ENCODE data around the gene PITPNM2. TPM values are rescaled to one million over a fixed set of nuclear protein-coding genes. Genes with fewer than 3 reads are reported as not detected.

PITPNM2 gene
- polyA plus RNA-seq, 1 experiment, result 1.3 TPM

DNA sequence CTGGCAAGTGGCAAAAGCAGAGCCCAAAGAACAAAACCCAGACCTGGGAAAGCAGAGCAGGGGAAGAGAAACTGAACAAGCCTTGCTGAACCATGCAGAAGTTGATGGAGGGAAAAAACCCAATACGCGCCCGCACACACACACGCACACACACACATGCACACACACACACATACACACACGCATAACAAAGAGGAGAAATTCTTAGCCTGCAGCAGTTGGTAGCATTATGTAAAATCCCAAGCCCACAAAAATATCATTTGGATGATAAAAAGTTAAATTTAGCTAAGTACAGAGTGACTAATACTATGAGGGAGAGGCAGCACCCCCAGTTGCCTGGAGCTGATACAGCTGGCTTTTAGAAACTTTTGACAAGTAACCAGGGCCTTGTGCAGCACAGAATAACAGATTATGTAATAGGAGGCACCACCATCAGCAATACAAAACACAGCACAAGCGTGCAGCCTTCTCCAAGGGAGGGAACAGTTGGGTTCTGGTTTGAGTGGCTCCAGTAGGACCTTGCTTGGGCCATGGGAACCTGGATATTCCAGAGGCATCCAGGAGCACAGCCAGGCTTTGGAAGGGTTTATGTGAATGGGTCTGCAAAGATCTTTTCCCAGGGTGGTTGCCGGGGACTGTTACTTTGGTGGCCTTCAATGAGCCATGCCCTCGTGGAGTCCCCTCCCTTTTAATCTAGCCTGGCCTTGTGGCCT lies 35.3 kb downstream of the PITPNM2 start:
- POLR2A ChIA-PET, result interaction anchor here (0.7 to 1.5 kb wide), 5 partner anchors 11 to 73 kb away, joined by 3 to 7 read pairs (median 4); no protein-coding TSS in a partner anchor
- DNase-seq (ENCODE audit: low read depth, low spot score), result peak; percentile 90
- no peaks in the 10 kb centered on the region for H3K27me3 ChIP-seq (ENCODE audit: control insufficient read depth, insufficient read depth, low read length)
- peak overlapping the region; percentile 82 for H3K27ac ChIP-seq (ENCODE audit: low read depth, low read length)
- no peak overlapping the region for H3K4me3 ChIP-seq (ENCODE audit: low read depth, low read length)
- no peaks in the 10 kb centered on the region; the same call in 1 of the 2 replicates for H3K9me3 ChIP-seq (ENCODE audit: control insufficient read depth, insufficient read depth, low read length)
- TF ChIP-seq, protein P1, sequence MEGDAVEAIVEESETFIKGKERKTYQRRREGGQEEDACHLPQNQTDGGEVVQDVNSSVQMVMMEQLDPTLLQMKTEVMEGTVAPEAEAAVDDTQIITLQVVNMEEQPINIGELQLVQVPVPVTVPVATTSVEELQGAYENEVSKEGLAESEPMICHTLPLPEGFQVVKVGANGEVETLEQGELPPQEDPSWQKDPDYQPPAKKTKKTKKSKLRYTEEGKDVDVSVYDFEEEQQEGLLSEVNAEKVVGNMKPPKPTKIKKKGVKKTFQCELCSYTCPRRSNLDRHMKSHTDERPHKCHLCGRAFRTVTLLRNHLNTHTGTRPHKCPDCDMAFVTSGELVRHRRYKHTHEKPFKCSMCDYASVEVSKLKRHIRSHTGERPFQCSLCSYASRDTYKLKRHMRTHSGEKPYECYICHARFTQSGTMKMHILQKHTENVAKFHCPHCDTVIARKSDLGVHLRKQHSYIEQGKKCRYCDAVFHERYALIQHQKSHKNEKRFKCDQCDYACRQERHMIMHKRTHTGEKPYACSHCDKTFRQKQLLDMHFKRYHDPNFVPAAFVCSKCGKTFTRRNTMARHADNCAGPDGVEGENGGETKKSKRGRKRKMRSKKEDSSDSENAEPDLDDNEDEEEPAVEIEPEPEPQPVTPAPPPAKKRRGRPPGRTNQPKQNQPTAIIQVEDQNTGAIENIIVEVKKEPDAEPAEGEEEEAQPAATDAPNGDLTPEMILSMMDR (IDR thresholded peaks at IDR 0.05; ENCODE audit: low read depth, low read length), result no peak
- CTCF ChIA-PET, result interaction anchor here (2.4 kb wide), 1 partner anchor 73 kb away, joined by 9 read pairs; no protein-coding TSS in a partner anchor

DNA sequence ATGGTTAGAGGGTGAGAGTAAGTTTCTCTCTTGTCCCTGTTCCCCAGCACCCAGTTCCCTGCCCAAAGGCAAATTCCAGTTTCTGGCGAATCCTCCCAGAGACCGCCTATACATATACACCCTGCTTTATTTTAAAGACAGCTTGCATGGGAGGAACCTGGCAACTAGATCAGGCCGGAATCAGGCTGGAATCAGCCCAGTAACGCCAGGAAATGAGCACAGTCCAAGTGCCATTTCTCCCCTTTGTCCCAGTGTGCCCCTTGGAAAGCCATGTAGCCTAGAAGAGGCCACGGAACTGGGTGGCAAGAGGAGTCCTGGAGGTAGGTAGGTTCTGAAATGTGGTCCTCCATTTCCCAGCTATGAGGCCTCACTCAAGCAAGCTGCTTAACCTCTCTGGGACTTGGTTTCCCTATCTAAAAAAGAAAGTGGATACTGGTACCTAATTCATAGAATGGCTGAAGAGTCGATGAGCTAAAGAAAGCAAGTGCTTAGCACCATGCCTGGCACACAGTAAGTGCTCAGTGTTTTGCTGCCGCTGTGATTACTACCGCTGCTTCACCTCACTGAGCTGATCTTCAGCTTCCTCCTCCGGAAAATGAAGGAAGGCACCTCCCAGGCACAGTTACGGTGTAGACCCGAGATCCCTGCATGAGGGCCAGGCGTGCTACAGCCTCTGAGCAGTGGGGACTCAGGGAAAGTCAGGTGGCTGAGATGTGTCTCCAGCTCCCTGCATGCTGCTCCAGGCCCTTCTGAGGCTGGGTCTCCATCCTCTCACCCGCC lies 36.4 kb downstream of the PITPNM2 start:
- ChIA-PET POLR2A (interaction anchor here (0.7 to 1.5 kb wide), 3 partner anchors 12 to 71 kb away, joined by 3 to 6 read pairs (median 4); no protein-coding TSS in a partner anchor), CTCF (interaction anchor here (2.4 kb wide), 1 partner anchor 72 kb away, joined by 9 read pairs; no protein-coding TSS in a partner anchor)
- TF ChIP-seq, protein P1 (IDR thresholded peaks at IDR 0.05; ENCODE audit: low read depth, low read length), result no peak

DNA sequence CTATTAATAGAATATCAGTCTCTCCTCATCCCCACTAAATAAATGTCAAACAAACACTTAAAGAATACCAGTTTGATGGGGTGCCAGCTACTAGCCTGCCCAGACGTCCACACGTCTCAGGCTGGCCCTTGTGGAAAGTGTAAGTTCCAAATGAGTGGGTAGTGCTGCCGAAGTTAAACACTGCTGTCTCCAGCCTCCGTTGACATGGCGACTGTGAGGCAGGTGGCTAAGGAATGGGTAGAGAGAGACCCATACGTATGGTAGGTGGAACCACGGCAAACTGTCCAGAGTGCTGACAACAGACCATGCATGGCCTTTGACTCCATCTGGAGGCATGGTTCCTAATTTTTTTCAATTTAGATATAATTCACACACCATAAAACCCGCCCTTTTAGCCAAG lies 37.9 kb downstream of the PITPNM2 start:
- ChIA-PET POLR2A (no interaction called here), CTCF (interaction anchor here (0.7 kb wide), 1 partner anchor 10 kb away, joined by 4 read pairs; no protein-coding TSS in a partner anchor)
- TF ChIP-seq, protein P1 (IDR thresholded peaks at IDR 0.05; ENCODE audit: low read depth, low read length), result no peak
- H3K4me3 ChIP-seq (ENCODE audit: low read depth, low read length), result no peak overlapping the region
- no peak overlapping the region for H3K27ac ChIP-seq (ENCODE audit: low read depth, low read length)
- H3K9me3 ChIP-seq (ENCODE audit: control insufficient read depth, insufficient read depth, low read length), result no peaks in the 10 kb centered on the region; the same call in 1 of the 2 replicates
- no peak for DNase-seq (ENCODE audit: low read depth, low spot score)
- H3K27me3 ChIP-seq (ENCODE audit: control insufficient read depth, insufficient read depth, low read length), result no peaks in the 10 kb centered on the region

More for the DNA sequence above, 36.4 kb downstream of the PITPNM2 start:
- no peaks in the 10 kb centered on the region; the same call in 1 of the 2 replicates for H3K9me3 ChIP-seq (ENCODE audit: control insufficient read depth, insufficient read depth, low read length)
- H3K4me3 ChIP-seq (ENCODE audit: low read depth, low read length), result no peak overlapping the region
- no peaks in the 10 kb centered on the region for H3K27me3 ChIP-seq (ENCODE audit: control insufficient read depth, insufficient read depth, low read length)
- no peak for DNase-seq (ENCODE audit: low read depth, low spot score)
- peak overlapping the region; percentile 82 for H3K27ac ChIP-seq (ENCODE audit: low read depth, low read length)

DNA sequence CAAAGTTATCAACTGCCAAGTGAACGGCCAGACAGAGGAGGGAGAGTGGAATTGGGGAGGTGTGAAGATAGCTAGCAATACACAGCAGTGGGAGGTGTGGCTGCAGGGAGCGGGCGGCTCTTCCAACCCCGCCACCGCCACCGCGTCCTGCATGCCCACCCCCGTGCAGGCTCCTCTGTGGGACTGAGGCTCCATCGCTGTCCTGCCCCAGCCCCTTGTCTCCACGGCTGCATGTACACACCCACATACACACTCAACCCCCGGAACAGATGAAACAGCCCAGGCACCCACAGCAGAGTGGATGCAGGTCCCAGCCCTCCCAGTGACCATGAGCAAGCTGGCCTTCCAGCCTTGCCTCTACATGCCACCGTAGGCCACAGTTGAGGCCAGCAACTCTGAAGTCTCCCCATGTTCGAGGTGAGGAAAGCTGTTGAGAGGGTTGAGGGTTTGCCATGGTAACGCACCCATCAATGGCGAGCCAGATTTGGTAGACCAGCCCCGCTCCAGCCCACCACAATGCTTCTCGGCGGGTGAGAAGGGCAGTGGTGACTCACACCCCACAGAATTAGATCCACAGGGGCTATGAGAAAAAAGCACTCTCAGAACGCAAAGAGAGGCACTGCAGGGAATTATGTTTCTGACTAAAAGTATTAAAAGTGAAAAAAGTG lies 39.3 kb downstream of the PITPNM2 start:
- H3K9me3 ChIP-seq (ENCODE audit: control insufficient read depth, insufficient read depth, low read length), result no peaks in the 10 kb centered on the region; the same call in 1 of the 2 replicates

More for the DNA sequence above, 39.3 kb downstream of the PITPNM2 start:
- no peak overlapping the region for H3K4me3 ChIP-seq (ENCODE audit: low read depth, low read length)
- CTCF ChIA-PET, result no interaction called here
- POLR2A ChIA-PET, result no interaction called here
- H3K27me3 ChIP-seq (ENCODE audit: control insufficient read depth, insufficient read depth, low read length), result no peaks in the 10 kb centered on the region
- DNase-seq (ENCODE audit: low read depth, low spot score), result no peak
- TF ChIP-seq, protein P1 (IDR thresholded peaks at IDR 0.05; ENCODE audit: low read depth, low read length), result no peak
- H3K27ac ChIP-seq (ENCODE audit: low read depth, low read length), result peak overlapping the region; percentile 11
